ENCODE data around the gene CRY1. TPM values are rescaled to one million over a fixed set of nuclear protein-coding genes. Genes with fewer than 3 reads are reported as not detected.

Gene CRY1
- total RNA-seq, 1 experiment from 2014 or later: 43.8 TPM

DNA sequence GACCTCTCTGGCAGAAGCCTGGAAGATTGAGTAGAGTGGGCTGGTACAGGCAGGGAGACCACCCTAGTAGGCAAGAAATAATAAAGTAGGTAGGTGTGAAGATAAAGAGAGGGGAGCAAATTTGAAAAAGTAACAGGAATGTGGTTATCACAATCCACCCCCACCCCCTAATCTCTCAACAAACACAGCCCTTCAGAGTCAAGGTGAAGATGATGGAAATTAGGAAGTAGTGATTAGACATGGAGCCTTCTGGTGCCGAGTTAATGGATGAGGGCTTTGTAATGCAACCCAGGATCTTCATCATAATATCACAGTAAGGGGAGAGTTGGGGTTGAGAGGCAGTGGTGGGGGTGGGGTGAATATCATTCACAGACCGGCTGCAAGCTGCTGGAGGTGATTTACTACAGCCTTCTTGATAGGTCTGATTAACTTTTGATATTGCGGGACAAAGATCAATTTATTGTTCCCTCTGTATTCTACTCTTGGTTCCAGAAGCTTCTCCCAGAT lies 29.2 kb upstream of the CRY1 start:
- POLR2A ChIA-PET: no interaction called here
- Histone ChIP-seq H3K36me3 (ENCODE audit: control insufficient read depth, insufficient read depth, low read length) (no peaks in the 10 kb centered on the region), H3K4me3 (ENCODE audit: low read depth in 2 of 2, low read length in 2 of 2) (no peak overlapping the region), H3K27ac (ENCODE audit: low read length) (no peak overlapping the region), H3K9me3 (ENCODE audit: control insufficient read depth, insufficient read depth, low read depth, low read length) (no peaks in the 10 kb centered on the region), H3K4me1 (ENCODE audit: control insufficient read depth, insufficient read depth, low read length) (no peaks in the 10 kb centered on the region), H3K27me3 (ENCODE audit: control insufficient read depth, insufficient read depth, low read length) (peaks cover 35% of the 10 kb centered on the region)
- CTCF ChIA-PET: no interaction called here
- ATAC-seq (no peak), DNase-seq (ENCODE audit: low read depth, low spot score) (no peak)
- intact Hi-C loops (cut with micrococcal nuclease; ENCODE audit: unreplicated experiment) (no loop called here), in situ Hi-C loops (cut with HindIII; ENCODE audit: low pct_unique_long_range_greater_than_20kb, low sequenced_read_pairs) (no loop called here)
- no peak for TF ChIP-seq POLR2AphosphoS5 (IDR thresholded peaks at IDR 0.05; ENCODE audit: low read depth, low read length)
- TF ChIP-seq, protein P1, sequence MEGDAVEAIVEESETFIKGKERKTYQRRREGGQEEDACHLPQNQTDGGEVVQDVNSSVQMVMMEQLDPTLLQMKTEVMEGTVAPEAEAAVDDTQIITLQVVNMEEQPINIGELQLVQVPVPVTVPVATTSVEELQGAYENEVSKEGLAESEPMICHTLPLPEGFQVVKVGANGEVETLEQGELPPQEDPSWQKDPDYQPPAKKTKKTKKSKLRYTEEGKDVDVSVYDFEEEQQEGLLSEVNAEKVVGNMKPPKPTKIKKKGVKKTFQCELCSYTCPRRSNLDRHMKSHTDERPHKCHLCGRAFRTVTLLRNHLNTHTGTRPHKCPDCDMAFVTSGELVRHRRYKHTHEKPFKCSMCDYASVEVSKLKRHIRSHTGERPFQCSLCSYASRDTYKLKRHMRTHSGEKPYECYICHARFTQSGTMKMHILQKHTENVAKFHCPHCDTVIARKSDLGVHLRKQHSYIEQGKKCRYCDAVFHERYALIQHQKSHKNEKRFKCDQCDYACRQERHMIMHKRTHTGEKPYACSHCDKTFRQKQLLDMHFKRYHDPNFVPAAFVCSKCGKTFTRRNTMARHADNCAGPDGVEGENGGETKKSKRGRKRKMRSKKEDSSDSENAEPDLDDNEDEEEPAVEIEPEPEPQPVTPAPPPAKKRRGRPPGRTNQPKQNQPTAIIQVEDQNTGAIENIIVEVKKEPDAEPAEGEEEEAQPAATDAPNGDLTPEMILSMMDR (IDR thresholded peaks at IDR 0.05): no peak
- TF ChIP-seq SIN3A (IDR thresholded peaks at IDR 0.05; ENCODE audit: borderline replicate concordance, insufficient read depth, low read depth, low read length): no peak
- no peak for TF ChIP-seq TCF7L2 (IDR thresholded peaks at IDR 0.05; ENCODE audit: low read depth, low read length)
- TF ChIP-seq, protein P2, sequence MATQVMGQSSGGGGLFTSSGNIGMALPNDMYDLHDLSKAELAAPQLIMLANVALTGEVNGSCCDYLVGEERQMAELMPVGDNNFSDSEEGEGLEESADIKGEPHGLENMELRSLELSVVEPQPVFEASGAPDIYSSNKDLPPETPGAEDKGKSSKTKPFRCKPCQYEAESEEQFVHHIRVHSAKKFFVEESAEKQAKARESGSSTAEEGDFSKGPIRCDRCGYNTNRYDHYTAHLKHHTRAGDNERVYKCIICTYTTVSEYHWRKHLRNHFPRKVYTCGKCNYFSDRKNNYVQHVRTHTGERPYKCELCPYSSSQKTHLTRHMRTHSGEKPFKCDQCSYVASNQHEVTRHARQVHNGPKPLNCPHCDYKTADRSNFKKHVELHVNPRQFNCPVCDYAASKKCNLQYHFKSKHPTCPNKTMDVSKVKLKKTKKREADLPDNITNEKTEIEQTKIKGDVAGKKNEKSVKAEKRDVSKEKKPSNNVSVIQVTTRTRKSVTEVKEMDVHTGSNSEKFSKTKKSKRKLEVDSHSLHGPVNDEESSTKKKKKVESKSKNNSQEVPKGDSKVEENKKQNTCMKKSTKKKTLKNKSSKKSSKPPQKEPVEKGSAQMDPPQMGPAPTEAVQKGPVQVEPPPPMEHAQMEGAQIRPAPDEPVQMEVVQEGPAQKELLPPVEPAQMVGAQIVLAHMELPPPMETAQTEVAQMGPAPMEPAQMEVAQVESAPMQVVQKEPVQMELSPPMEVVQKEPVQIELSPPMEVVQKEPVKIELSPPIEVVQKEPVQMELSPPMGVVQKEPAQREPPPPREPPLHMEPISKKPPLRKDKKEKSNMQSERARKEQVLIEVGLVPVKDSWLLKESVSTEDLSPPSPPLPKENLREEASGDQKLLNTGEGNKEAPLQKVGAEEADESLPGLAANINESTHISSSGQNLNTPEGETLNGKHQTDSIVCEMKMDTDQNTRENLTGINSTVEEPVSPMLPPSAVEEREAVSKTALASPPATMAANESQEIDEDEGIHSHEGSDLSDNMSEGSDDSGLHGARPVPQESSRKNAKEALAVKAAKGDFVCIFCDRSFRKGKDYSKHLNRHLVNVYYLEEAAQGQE (IDR thresholded peaks at IDR 0.05; ENCODE audit: insufficient read depth in 1 of 2, low read depth in 2 of 2, low read length in 1 of 2): no peak
- BruUV-seq (replicated peaks): no TSS peak

DNA sequence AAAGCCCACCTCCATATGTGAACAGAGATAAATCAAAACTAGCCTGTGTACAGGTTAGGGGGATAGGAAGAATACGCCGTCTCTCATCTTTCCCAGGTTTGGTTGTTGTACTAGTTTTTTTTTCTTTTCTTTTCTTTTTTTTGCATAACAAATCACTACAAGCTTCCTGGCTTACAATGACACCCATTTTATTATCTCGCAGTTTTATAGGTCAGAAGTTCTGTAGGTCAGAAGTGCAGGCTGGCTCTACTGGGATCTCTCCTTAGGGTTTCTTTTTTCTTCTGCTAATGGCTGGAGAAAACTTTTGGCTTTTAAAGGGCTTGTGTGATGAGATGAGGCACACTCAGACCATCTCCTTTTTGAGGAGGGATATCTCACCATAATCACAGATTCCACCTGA lies 25.7 kb upstream of the CRY1 start:
- no TSS peak for BruUV-seq (replicated peaks)
- ChIA-PET POLR2A (no interaction called here), CTCF (no interaction called here)

More for the DNA sequence above, 25.7 kb upstream of the CRY1 start:
- H3K4me1 ChIP-seq (ENCODE audit: control insufficient read depth, insufficient read depth, low read length): no peaks in the 10 kb centered on the region
- peaks cover 49% of the 10 kb centered on the region for H3K27me3 ChIP-seq (ENCODE audit: control insufficient read depth, insufficient read depth, low read length)
- no peak for ATAC-seq
- H3K27ac ChIP-seq (ENCODE audit: low read length): no peak overlapping the region
- TF ChIP-seq TCF7L2 (IDR thresholded peaks at IDR 0.05; ENCODE audit: low read depth, low read length) (no peak), POLR2AphosphoS5 (IDR thresholded peaks at IDR 0.05; ENCODE audit: low read depth, low read length) (no peak), SIN3A (IDR thresholded peaks at IDR 0.05; ENCODE audit: borderline replicate concordance, insufficient read depth, low read depth, low read length) (no peak)
- TF ChIP-seq, protein P2 (IDR thresholded peaks at IDR 0.05; ENCODE audit: insufficient read depth in 1 of 2, low read depth in 2 of 2, low read length in 1 of 2): no peak
- TF ChIP-seq, protein P1 (IDR thresholded peaks at IDR 0.05): no peak
- no peaks in the 10 kb centered on the region for H3K9me3 ChIP-seq (ENCODE audit: control insufficient read depth, insufficient read depth, low read depth, low read length)
- intact Hi-C loops (cut with micrococcal nuclease; ENCODE audit: unreplicated experiment): no loop called here
- H3K36me3 ChIP-seq (ENCODE audit: control insufficient read depth, insufficient read depth, low read length): no peaks in the 10 kb centered on the region
- H3K4me3 ChIP-seq (ENCODE audit: low read depth in 2 of 2, low read length in 2 of 2): no peak overlapping the region
- no peak for DNase-seq (ENCODE audit: low read depth, low spot score)
- in situ Hi-C loops (cut with HindIII; ENCODE audit: low pct_unique_long_range_greater_than_20kb, low sequenced_read_pairs): no loop called here
